CD1c-positive myeloid dendritic cell (primary cell): ENCODE data around the gene PHACTR1.
"Not testable (repeated sequence)": the region's sequence is repeated elsewhere in the genome, so short reads cannot be mapped to it uniquely, and the experiment has no call there.

Source experiments
- DNase-seq: peaks from one replicate; pipeline ENCODE4 v3.0.0-alpha.2; 2016; ENCODE audit errors: extremely low spot score

The PHACTR1 gene

DNA sequence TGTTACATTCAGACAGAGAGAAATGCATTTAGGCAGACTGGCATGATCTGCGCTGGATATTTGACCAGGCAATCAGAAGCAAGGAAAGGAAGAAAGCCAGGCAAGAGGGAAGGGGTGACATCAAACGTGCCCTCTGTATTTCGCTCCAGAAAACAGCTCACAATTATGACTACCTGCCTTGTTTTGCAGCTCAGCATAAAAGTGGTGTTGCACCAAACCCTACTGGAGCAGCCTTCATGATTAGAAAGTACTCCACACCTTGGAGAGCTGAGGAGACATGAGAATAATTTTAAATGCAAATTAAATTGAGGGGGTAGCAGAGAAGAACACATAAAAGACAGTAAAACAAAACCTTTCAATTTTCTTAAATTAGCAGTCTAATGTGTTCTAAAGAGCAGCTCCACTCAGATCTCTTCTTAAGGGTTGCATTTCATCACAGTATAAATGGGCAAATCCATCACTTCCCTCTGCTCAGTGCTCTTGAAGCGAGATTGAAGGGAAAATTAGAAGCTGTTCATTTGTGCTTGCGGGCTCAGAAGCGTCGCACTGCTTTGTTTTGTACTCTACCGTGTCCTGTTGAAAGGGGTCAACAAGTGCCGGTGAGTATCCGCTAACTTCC, at the start of gene PHACTR1:
Gene PHACTR1 (plus strand): TSS at position 470 of the 619 bp plus-strand sequence.
- no peak for DNase-seq

DNA sequence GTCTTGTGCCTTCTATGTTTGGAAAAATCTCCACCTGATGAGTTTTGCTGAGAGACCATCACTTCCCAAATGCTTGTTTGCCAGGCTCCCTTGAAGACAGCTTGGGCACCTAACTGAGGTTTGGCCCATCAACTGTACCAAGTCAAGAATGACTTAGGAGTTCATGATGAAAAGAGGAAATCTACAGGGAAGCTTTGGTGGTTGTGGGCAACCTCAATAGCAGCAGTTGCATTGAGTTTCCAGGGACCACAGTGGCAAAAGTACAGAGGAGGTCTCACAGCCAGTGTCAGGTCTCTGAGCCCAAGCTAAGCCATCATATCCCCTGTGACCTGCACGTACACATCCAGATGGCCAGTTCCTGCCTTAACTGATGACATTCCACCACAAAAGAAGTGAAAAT, 49.7 kb upstream of the PHACTR1 start:
- DNase-seq, result no peak

GRCh38 chr6:12675931-12676330, 40.6 kb upstream of the PHACTR1 start:
- no peak for DNase-seq

- DNase-seq, result no peak
Measured at GRCh38 chr6:12679341-12679740, 37.2 kb upstream of the PHACTR1 start.

GRCh38 chr6:12693122-12693521, 23.4 kb upstream of the PHACTR1 start:
- no peak for DNase-seq

- no peak for DNase-seq
Measured at GRCh38 chr6:12698298-12698697, 18.3 kb upstream of the PHACTR1 start.

DNA sequence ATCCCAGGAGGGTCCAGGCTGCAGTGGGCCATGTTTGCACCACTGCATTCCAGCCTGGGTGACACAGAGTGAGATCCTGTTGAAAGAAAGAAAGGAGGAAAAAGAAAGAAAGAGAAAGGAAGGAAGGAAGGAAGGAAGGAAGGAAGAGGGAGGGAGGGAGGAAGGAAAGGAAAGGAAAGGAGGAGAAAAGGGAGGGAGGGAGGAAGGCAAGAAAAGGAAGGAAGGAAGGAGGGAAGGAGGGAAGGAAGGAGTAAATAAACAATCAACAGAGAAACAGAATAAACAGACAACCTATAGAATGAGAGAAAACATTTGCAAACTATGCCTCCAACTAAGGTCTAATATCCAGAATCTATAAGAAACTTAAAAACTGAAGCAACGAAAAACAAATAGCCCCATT, 11.6 kb upstream of the PHACTR1 start:
- DNase-seq, result no peak

GRCh38 chr6:12709116-12709515, 7.5 kb upstream of the PHACTR1 start:
- DNase-seq, result no peak

GRCh38 chr6:12709556-12710232, 6.9 kb upstream of the PHACTR1 start:
- no peak for DNase-seq

- no peak for DNase-seq
Measured at GRCh38 chr6:12710921-12711320, 5.6 kb upstream of the PHACTR1 start.

DNA sequence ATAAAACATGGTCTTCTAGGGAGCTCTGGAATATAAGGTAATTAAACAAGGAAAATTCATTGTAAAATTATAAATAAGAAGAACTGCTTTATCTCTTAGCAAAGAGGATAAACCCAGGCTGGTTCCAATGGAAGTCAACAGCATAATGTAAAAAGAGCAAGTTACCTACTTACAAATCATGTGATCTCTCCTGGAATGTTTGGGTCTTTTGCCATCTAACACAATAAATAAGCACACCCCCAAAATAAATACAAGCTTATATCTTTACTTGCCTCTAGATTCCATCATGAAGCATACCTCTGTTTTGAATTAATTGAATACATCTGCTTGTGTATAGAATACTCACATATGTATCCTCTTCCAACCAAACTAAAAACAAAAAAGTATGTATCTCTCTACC, 2.5 kb upstream of the PHACTR1 start:
- DNase-seq, result no peak

GRCh38 chr6:12715437-12715836, 1.1 kb upstream of the PHACTR1 start:
- DNase-seq, result no peak

DNA sequence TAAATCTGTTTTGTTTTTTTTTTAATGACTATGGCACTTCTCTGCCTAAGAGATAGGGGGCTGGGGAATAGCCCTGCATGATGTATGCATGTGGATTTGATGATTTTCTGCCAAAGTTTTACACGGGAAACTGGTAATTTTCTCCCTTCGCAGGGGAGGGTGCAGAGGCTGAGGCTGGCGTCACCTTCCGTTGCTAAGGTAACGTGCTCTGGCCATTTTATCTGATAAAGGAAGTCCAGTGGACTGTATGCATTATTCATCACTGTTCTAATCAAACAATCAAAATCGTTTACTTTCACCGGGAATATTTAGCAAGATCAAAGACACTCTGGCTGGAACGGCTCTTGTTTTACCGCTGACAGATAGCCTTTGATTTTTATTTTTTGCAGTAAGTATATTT, 789 bp downstream of the PHACTR1 start:
- DNase-seq, result no peak

DNA sequence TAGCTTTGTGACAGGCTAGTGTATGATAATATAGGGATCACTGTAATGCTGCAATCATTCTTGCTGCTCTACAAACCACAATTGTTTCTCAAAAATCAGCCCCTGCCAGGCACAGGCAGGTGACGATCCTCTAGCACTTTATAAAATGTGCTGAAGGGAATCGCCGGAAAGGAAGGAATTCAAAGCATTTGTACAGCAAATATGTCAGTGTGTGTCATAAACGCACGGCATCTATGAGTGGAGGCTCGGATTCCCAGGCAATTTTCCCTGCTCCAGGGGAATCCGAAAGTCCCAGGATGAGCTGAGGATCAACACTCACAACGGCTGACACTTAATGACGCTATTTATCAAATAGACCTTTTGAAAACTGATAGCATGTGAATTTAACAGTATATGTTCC, 1.4 kb downstream of the PHACTR1 start:
- no peak for DNase-seq

DNA sequence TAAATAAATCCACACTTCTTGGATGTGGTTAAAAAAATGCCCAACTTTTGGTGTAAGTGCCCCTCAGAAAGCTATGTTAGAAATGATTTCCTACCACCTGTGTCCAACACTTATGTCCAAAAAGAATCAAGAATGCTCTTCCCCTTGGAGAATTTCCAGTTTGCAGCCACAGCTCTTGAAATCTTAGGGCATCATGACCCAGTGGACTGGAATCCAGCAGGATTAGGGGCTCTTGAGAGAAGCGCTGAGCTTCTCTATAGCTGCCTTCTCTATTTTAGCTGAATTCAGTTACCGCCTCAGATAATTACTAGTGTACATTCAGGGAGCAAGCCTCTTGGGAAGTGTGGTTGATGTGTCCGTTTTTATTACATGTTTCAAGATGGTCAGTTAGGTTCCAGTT, 2.5 kb downstream of the PHACTR1 start:
- DNase-seq, result no peak

- no peak for DNase-seq
Measured at GRCh38 chr6:12720310-12720709, 3.7 kb downstream of the PHACTR1 start.

DNA sequence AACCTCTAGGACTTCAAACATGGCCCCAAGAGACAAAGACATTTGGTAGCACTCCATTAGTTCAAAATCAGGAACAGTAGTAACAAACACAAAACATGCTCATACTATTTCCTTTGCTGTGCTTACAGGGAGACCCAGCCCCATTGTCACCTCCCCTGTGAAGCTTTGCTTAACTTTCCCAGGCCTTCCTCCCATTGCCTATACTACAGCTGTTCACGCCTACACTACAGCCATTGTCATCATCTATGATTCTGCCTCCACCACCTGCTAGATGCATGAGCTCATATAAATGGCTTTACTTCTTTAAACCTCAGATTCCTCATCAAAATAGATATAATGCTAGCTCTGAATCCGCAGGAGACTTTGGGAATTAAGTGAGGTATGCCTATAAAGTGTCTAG, 8.7 kb downstream of the PHACTR1 start:
- DNase-seq, result no peak

DNA sequence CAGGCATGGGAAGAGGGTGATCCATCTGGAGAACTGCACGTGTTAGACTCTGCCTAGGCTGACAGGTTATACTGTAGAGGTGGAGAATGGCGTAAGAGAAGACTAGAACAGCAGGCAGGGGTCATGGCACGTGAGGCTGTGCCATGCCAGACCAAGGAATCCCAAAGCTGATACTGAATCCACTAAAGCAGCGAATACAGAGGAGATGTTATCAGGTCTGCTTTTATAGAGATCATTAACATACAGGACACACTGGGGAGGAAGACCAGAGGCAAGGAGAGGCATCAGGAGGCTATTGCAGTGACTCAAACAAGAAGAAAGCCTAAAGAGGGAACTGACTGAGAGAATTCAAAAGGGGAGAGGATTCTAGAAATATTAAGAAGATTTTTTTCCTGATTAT, 12.9 kb downstream of the PHACTR1 start:
- no peak for DNase-seq

- not testable (repeated sequence) for DNase-seq
Measured at GRCh38 chr6:12730809-12731208, 14.2 kb downstream of the PHACTR1 start.

DNA sequence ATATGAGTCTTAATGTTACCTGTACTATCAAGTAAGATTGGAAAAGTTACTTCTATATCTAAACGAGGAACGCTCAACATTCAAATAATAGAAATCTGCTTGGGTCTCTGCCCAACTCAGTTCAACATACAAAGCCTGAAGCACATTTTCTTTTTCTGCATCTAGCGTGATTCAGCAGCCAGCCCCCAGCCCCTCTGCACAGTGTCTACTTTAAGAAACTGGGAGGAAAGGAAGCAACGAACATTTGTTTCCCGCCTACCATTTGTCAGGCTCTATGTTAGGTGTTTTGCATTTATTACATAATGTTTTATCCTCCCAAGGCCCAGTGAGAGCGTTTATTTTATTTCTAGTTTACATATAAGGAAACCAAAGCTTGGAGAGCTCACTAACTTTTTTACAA, 17.3 kb downstream of the PHACTR1 start:
- no peak for DNase-seq

GRCh38 chr6:12735786-12736185, 19.2 kb downstream of the PHACTR1 start:
- no peak for DNase-seq

DNA sequence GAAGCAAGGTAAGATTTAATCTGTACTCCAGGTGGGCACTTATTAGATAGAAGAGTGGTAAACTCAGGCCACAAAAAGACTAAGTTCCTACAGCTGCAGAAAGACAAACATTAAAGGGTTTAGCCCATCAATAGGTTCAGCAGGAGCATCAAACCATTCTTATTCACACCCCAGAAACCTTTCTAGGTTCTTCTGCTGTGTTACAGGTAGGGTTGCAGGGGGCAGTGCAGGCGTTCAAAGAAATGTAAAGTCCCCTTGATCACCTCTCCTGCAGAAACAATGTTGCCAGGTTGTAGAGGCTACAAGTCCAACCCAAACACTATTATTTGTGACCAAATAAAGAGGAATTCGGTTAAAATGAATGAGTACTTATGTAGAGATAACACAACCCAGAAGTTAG, 31.8 kb downstream of the PHACTR1 start:
- no peak for DNase-seq

GRCh38 chr6:12748815-12749521, 32.4 kb downstream of the PHACTR1 start:
- no peak for DNase-seq
